Measurements from ENCODE around the gene GABRD. TPM values are rescaled to one million over a fixed set of nuclear protein-coding genes. Genes with fewer than 3 reads are reported as not detected.

GABRD gene
- total RNA-seq, 1 experiment from 2014 or later = not detected

DNA sequence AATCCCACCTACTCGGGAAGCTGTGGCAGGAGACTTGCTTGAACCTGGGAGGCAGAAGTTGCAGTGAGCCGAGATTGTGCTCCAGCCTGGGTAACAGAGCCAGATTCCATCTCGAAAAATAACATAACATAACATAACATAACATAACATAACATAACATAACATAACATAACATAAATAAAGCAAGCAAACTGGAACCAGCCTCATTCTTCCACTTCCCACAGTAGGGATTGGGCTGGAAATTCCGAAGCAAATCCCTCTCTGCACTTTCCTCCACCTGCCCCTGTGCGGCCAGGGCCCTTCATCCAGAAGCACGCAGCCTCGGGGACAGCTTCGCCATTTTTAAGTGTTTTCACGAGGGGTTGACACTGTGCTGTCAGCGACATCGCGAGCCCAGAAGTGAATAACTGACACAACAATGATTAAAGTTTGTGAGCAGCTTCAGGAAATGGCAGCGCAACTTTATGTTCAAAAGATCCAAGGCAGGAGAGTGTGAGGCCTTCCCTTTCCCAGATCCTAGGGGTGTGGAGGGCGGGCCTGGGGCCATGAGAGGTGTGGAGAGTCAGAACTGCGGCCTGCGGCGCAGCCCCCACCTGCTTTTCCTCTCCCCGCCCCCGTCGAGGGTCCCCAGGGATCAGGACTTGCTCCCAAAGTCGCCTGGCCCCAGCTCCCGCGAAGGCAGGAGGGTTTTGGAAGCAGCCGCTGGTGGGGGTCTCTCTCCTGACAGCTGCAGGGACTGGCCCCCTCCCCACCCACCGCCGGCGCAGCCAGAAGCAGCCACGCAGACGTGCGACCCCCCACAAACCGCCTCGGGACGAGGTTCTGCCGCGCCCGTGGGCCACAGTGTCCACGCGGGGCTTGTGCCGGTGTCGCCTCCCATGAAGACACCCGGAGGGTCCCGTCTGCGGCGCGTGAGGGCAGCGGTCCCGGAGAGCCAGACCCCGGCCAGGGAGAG is 651 bp upstream of the GABRD start:
- DNase-seq (ENCODE audit: low read depth) = no peak

DNA sequence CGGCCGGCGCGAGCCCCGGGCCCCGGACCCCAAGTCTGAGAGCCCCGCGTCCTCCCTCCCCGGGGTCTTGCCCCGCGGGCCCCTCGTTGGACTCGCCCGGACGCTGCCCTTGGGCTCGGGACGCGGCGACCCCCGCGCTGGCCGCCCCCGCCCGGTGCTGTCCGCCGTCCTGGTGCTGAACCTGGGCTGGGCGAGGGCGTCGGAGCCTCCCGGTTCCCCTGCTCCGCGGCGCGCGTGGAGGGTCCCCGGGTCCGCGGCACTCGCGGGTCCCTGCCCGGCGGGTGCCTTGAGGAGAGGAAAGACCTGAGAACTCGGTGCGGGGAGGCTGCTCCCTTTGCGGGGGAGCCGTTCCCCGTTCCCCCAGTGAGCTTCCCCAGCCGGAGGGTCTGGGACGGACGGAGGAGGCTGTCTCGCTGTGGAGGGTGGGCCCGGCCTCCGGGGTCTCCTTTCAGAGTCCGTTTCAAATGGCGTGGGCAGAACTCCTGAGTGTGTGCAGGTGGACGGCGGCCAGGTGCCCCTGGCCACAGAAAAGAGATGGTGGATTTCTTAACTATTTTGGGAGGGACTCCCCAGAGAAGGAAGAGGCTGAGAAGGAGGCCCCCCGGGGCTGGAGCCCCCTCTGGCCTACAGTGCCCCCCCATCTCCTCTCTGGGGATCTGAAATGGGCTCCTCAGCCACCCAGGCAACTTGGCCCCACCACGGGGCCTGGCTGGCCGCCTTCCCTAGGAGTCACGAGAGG is 595 bp downstream of the GABRD start:
- no peak for DNase-seq (ENCODE audit: low read depth)

DNA sequence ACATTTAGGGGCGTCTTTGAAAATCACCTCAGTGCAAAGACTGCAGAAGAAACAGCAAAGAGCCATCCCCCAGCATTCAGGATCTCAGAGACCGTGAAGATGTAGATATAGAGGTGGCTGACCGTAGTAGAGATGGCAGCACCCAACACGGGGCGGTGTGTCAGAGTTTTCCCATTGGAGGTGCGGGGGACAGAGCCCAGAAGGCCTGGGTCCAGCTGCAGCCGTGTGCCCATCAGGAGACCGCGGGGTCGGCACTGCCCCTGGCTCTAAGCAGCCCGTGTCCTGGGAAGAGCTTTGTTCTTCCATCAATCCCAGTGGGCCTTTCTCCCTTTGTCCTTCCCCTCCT is 1.1 kb downstream of the GABRD start:
- no peak for DNase-seq (ENCODE audit: low read depth)

DNA sequence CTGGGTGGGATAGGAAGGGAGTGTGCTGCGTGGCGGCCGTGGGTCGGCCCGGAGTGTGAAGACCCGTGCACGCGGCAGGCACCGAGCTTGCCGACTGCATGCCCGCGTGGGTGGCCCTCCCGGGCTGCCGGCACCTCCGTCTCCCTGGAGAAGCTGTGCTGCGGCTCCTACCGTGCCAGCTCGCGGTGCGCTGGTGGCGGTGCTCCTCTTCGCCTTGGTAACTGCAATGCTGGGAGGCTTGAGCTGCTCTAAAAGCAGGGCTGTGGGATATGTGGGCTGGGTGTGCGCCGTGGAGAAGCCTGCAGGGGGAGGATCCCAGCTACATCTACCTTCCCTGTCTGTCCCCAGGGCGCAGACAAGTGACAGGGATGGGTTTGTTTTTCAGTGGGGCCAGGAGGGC is 2.4 kb downstream of the GABRD start:
- no peak for DNase-seq (ENCODE audit: low read depth)

DNA sequence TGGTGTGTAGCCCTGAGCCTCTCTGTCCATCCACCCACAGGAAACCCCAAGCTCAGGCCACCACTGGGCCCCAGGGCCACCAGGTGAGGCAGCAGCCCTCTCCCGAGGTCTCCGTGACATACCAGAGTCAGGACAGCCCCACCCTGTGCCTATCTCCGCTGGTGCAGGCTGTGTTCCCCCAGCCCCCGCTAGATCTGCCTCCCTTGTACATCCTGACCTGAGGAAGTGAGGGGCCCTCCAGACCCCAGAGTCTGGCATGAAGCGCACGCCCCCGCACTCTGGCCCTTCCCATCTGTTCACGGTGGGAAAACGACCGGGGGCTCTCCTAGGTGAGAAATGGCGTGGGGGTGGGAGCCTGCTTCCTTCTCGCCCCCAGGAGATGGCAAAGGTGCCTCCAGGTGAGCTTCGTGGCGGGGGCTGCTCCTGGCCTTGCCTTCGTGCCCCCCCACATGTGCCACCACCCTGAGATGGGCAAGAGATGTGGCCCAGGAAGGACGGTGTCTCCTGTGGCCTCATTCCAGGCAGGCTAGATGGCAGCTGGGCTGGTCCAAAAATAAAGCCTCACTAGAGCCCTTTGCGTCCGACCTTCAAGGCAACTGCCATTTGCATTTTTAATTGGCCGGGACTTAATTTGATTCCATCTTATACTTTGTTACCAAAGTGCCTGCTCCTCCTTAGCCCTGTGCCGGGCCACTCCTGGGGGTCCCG is 3.1 kb downstream of the GABRD start:
- no peak for DNase-seq (ENCODE audit: low read depth)

DNA sequence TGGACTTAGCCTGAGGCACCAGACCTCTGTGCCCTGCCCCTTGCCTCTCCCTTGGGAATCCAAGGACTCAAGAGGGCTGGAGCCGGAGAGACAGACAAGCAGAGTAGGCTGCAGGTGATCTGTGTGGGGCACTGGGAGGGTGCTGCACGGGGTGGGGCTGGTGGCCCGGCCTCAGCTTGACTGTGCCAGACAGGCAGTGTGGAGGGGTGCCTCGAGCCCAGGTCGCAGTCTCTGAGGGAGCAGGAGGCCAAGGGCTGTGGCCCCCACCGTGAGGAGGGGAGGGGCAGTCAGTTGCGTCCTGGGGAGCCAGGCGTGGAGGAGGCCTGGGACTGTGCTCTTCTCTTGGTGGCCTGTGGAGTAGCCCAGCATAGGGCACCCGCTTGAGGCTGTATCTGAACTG is 4.0 kb downstream of the GABRD start:
- DNase-seq (ENCODE audit: low read depth) = no peak

DNA sequence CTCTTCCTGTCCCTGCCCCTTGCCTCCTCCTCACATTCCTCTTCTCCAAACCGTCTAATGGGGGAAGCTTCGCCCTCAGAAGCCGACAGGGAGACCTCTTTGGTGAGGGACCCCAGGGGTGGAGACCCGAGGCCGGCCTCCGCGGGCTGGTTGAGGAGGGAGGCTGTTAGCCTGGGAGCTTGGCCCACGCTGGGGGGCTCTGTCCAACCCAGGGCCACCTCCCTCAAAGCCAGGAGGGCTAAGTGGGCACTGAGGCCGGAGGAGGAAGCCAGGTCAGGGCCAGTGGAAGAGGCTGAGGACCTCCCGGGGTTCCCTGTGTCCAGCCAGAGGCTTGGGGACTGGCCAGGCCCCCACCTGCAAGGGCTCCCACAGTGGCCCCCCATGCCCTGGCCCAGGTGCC is 5.3 kb downstream of the GABRD start:
- DNase-seq (ENCODE audit: low read depth) = no peak

DNA sequence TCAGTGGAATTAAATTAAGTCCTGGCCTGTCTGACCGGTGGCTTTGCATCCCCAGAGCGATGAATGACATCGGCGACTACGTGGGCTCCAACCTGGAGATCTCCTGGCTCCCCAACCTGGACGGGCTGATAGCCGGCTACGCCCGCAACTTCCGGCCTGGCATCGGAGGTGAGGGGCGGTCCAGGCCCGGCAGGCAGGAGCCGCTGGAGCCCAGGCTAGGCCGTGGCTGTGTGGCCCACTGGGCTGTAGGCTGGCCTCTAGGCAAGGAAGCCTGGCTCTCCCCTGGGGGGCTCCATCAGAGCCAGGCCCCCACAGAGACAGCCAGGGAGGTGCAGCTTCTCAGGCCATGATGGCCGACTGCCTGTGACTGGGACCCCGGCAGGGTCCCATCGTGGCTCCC is 5.7 kb downstream of the GABRD start:
- DNase-seq (ENCODE audit: low read depth) = no peak

DNA sequence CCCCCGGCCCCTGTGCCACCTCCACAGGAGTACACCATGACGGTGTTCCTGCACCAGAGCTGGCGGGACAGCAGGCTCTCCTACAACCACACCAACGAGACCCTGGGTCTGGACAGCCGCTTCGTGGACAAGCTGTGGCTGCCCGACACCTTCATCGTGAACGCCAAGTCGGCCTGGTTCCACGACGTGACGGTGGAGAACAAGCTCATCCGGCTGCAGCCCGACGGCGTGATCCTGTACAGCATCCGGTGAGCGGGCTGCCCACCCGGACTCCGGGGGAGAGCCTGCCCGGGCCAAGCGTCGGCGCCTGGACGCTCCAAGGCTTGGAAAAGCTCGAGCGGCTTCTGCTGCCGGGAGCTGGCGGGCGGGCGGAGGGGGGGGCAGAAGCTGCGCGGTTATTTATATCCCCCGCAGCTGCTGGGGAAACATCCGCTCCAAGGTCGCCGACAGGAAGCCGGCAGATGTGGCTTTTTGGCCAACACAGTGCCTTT is 6.4 kb downstream of the GABRD start:
- no peak for DNase-seq (ENCODE audit: low read depth)

DNA sequence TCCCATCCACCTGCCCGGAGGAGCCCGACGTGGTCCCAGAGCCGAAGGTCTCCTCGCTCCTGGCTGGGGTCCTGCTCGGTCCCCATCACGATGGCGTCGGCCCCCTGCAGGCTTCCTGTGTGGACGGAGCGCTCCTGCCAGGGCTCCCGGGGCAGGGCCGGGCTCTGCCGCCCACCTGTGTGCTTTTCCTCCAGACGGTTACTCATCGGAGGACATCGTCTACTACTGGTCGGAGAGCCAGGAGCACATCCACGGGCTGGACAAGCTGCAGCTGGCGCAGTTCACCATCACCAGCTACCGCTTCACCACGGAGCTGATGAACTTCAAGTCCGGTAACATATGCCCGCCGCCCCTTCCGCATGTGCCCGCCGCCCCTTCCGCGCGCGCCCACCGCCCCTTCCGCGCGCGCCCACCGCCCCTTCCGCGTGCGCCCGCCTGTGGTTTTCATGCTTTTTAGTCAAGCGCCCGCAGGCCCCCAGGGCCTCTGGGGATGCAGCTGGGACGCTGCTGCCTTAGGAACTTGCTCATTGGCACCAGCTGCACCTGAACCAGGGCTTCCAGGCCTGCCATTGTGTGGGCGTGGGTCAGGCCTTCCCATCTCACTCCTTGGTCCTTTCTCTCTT is 8.9 kb downstream of the GABRD start:
- no peak for DNase-seq (ENCODE audit: low read depth)

DNA sequence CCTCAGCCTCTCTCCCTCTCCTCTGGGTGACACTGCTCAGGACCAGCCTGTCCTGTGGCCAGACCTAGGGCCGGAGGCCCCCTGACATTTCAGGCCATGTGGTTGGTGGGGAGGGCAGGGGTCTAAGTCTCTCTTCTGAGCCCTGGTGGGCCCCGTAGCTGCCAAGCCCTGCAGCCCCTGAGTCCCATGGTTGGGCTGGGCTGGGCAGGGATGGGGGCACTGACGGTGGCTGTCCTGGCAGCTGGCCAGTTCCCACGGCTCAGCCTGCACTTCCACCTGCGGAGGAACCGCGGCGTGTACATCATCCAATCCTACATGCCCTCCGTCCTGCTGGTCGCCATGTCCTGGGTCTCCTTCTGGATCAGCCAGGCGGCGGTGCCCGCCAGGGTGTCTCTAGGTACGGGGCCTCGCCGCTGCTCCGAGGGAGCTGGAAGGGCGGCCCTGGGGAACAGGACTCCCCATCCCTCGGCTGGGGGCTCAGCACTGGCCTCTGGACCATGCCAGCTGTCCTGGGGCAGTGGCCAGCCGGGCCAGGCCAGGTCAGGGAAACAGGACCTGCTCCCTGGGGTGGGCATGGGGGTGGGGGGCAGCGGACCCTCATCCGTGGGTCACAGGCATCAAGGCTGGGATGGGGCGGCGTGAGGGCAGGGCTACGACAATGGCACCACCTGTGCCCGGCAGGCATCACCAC is 9.9 kb downstream of the GABRD start:
- DNase-seq (ENCODE audit: low read depth) = no peak

DNA sequence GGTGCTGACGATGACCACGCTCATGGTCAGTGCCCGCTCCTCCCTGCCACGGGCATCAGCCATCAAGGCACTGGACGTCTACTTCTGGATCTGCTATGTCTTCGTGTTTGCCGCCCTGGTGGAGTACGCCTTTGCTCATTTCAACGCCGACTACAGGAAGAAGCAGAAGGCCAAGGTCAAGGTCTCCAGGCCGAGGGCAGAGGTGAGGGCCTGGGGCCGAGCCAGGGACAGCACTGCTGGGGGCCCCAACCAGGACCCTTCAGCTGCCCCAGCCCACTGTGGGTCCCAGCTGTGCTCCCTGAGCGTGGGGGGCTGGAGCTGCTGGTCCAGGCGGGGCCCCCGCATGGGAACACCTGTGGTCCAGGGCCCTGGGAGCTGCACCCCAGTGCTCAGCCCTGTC is 10.4 kb downstream of the GABRD start:
- no peak for DNase-seq (ENCODE audit: low read depth)

DNA sequence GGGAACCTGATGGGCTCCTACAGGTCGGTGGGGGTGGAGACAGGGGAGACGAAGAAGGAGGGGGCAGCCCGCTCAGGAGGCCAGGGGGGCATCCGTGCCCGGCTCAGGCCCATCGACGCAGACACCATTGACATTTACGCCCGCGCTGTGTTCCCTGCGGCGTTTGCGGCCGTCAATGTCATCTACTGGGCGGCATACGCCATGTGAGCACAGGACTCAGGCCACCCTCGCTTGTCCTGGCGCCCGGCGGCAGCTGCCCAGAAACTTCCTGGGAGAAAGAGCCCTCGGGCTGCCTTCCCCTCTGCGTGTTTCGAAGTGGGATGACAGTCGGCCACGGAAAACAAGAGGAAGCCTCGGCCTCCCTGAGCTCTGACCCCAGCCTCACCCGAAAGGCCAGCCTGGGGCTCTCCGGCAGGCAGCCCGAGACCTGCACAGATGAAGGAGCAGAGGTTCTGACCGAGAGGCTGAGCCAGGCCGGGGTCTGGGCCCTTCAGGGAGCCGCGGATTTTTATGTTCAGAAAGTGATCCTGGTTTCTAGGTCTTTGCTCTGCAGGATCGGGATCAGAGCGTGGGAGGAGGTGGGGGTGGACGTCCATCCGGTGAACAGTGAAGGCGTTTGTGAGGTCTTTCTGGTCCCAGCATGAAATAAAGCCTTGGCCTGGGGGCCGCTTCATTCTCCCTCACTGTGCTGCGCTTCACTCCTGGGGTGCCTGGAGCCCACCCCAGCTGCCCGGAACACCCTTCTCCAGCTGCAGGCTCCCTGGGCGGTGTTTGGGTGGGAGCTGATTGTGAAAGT is 11.1 kb downstream of the GABRD start:
- no peak for DNase-seq (ENCODE audit: low read depth)

DNA sequence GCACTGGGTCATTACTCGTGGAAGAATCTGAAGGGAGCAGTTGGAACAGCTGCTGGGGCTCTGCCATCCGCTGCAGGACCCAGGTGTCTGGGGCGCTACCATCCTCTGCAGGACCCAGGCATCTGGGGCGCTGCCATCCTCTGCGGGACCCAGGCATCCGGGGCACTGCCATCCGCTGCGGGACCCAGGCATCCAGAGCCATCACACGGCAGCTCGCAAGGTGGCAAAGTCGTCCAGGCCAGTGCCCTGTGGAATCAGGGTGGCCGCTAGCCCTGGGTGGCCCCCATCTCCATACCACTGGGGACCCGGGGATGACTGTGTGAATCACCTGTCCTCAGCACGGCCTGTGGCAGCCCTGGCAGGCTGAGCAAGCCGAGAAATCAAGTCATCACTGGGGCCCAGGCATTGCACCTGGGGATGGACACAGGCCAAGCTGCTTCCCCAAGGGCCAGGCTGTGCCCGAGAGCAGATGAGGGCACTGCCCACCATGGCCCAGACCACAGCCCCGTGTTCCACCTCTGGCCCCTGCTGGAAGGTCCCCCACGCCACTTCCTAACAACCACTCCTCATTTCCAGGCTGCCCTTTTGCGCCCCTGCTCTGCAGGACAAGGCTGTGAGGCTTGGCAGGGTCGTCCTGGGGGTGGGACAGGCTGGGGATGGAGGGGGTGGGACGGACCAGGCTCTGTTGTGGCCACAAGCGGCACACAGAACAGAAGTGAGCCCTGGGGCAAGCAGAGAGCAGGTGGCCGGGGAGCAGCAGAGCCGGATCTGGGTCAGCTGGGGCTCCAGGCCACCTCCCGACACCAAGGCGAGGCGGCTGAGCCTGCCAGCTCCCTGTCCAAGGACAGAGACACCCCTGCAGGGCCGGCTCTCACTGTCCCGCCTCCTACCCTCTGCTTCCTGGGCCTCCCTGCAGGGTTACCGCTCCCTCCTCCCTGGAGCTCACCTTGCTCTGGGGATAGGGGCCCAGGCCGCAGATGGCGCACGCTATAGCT is 12.7 kb downstream of the GABRD start:
- no peak for DNase-seq (ENCODE audit: low read depth)

DNA sequence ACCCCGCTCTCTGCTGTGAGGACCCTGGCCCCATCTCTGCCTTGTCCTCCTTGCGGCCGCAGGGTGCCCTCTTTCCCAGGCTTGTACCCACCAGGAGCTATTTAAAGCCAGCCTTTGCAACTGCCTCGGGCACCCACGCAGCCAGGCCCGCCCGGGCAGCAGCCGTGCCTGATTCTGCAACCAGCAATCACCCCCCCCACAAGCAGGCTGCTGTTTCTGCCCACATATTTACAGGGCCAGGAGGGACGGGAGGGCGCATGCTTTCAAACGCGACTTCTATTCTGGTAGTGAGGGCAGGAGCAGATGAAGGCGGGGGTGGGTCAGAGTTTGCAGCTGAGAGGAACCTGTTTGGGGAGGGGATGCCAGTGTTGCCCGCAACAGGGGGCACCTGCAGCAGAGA is 13.6 kb downstream of the GABRD start:
- DNase-seq (ENCODE audit: low read depth) = no peak

DNA sequence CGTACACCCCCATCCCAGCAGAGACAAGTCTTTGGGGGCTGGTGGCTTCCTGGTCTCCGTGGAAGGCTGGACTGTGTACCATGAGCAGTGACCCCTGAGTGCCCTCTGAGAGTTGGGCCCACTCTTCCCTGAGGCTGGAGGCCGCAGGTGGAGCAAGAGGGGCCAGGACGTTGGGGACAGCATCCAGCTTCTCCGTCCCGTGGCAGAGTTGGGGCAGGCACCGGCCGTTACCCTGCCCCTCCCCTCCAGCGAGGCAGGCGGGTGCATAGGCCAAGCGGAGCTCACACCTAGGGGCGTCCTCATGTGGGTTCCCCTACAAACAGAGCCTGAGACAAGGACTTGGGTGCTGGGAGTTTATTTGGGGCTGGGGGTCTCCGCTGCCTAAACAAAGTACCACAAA is 14.0 kb downstream of the GABRD start:
- DNase-seq (ENCODE audit: low read depth) = no peak

DNA sequence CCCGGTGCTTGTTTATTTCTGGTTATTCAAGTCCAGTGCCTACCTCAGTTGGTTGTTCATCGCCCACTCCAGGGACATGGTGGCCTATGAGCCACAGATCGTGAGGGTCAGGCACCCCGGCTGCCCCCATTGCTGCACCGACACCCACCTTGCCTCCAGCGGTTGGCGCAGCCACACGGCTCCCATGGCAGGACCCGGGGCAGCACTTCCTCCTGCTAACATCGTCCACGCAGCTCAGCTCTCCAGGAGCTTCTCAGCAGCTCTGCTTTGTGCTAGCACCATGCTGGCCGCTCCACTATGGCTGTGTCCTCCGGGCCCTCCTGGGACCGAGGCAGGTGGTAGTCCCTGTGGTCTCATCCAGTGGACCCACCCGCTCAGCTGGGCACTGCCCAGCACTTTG is 17.1 kb downstream of the GABRD start:
- DNase-seq (ENCODE audit: low read depth) = no peak

DNA sequence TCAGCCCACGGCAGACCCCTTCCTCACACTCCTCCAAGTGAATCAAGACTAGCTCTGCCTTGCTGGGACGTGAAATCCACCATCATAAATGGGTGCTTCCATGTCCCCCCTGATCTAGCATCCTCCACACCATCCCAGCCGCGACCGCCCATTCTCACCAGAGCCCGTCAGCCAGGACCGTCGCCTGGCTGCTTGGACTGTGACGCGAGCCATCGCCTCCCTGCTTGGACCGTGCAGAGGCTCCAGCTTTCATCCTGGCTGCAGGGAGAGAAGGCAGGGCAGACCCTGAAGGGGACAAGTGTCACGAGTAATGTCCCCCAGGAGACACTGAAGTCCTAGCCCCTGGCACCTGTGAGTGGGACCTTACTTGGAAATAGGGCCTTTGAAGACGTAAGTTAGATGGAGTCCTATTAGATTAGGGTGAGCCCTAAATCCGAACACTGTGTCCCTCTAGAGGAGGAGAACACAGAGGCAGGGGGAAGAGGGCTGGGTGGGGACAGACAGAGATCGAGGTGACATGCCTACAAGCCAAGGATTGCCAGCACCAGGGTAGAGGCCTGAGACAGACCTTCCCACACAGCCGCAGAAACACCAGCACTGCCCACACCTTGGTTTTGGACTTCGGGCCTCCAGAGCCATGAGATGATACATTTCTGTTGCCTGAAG is 18.3 kb downstream of the GABRD start:
- DNase-seq (ENCODE audit: low read depth) = no peak

DNA sequence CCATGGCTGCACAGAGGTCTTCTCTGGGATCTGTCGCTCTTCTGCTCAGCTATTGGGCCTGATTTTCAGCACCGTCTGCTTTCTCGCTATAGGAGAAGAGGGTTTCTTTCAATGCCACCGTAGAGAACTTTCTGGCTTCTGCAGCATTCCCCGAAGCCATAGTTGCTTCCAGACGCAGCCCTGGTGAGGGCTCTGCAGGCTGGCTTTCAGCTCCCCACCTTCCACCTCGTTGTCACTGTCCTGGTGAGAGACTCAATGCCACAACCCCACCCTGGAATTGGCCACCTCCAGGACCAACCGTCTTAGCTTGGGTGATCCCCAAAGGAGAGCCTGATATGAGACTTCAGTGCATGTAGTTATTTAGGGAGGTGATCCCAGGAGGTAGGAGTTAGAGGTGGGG is 19.1 kb downstream of the GABRD start:
- DNase-seq (ENCODE audit: low read depth) = no peak

All from M059J (cell line).